Vagina (tissue), 2 donors: ENCODE data around the gene KAT2B.

Source experiments
- CTCF ChIP-seq, 3 experiments: fragments of 450-650 bp in 2 of 3; fragments of 200-600 bp in 1 of 3; sonication (generic) in 1 of 3; IDR thresholded peaks; one replicate each; pipeline ENCODE4 v1.5.1; 2017 to 2019; ENCODE audit warnings: antibody characterized with exemption in 3 of 3, mild to moderate bottlenecking in 2 of 3, moderate library complexity in 2 of 3
- POLR2A ChIP-seq, 2 donors: fragments of 450-650 bp; IDR thresholded peaks; one replicate each; pipeline ENCODE4 v1.6.1; 2017; ENCODE audit warnings: antibody characterized with exemption in 2 of 2, mild to moderate bottlenecking in 2 of 2, moderate library complexity in 2 of 2

- TF ChIP-seq CTCF (IDR thresholded peaks at IDR 0.05), result no peak
- no peak for TF ChIP-seq POLR2A (IDR thresholded peaks at IDR 0.05)
Measured at GRCh38 chr3:20105513-20106280, 65.5 kb downstream of the KAT2B start.
